Smooth muscle cell (in vitro differentiated cells): ENCODE results near the gene SPAG5. TPM values are rescaled to one million over a fixed set of nuclear protein-coding genes. Genes with fewer than 3 reads are reported as not detected.

Experiments used
- DNase-seq: peaks from one replicate; lab custom pipeline; 2025; ENCODE audit not compliant: unreplicated experiment; lab: John Stamatoyannopoulos, UW
- H2AFZ ChIP-seq: fragments of 200-600 bp; sonication (generic); 2 replicates; pipeline ENCODE4 v1.6.0; 2016; ENCODE audit warnings: antibody characterized with exemption, low read depth, mild to moderate bottlenecking
- H3F3A ChIP-seq: fragments of 200-600 bp; sonication (generic); 2 replicates; pipeline ENCODE4 v1.6.0; 2017; ENCODE audit warnings: antibody characterized with exemption, low read depth
- H3K27ac ChIP-seq: fragments of 200-600 bp; sonication (generic); 2 replicates; pipeline ENCODE4 v1.5.1; 2016; ENCODE audit warnings: low read depth, mild to moderate bottlenecking
- H3K27me3 ChIP-seq: fragments of 200-600 bp; sonication (generic); 2 replicates; pipeline ENCODE4 v1.6.1; 2016; ENCODE audit warnings: low read depth, mild to moderate bottlenecking
- H3K36me3 ChIP-seq: fragments of 200-600 bp; sonication (generic); 2 replicates; pipeline ENCODE4 v1.5.1; 2016; ENCODE audit warnings: low read depth
- H3K4me1 ChIP-seq: fragments of 200-600 bp; sonication (generic); 2 replicates; pipeline ENCODE4 v1.5.1; 2016; ENCODE audit warnings: low read depth
- H3K4me2 ChIP-seq: fragments of 200-600 bp; sonication (generic); 2 replicates; pipeline ENCODE4 v1.6.0; 2016; ENCODE audit warnings: mild to moderate bottlenecking
- H3K4me3 ChIP-seq: fragments of 200-600 bp; sonication (generic); 2 replicates; pipeline ENCODE4 v1.5.1; 2016; ENCODE audit warnings: mild to moderate bottlenecking
- H3K79me2 ChIP-seq: fragments of 200-600 bp; sonication (generic); 2 replicates; pipeline ENCODE4 v1.6.0; 2016; ENCODE audit warnings: low read depth, mild to moderate bottlenecking
- H3K9ac ChIP-seq: fragments of 200-600 bp; sonication (generic); 2 replicates; pipeline ENCODE4 v1.6.0; 2016; ENCODE audit warnings: low read depth
- H3K9me3 ChIP-seq: fragments of 200-600 bp; sonication (generic); replicated peaks from 2 replicates; pipeline ENCODE4 v1.5.1; 2016; ENCODE audit warnings: low read depth
- H4K20me1 ChIP-seq: fragments of 200-600 bp; sonication (generic); 2 replicates; pipeline ENCODE4 v1.6.0; 2016; ENCODE audit warnings: low read depth
- WGBS: methylation state at CpG from one replicate; pipeline ENCODE4 v1.1.7; 2016; ENCODE audit warnings: low lambda C conversion rate; 5-methylcytosine and 5-hydroxymethylcytosine counted together
- polyA plus RNA-seq: library from polyadenylated mRNA; unstranded; fragments of >200 nt; fragmentation: Nextera tagmentation; extraction: Ambion mirVana; gene quantifications from 2 replicates; pipeline ENCODE4 v1.2.1, GENCODE V29; 2016
- total RNA-seq: library from RNA; depleted of rRNA; stranded (reverse); fragments of >200 nt; gene quantifications from 2 replicates; pipeline ENCODE4 v1.2.3, GENCODE V29; 2014
- TF ChIP-seq, protein P1 (sequence below): fragments of 200-600 bp; sonication (generic); IDR thresholded peaks from 2 replicates; pipeline ENCODE4 v1.5.1; 2017; ENCODE audit warnings: borderline replicate concordance, mild to moderate bottlenecking, antibody characterized with exemption; ENCODE audit not compliant: insufficient read depth, poor library complexity, severe bottlenecking

The SPAG5 gene
- total and polyA plus RNA-seq, 2 experiments from 2014 or later = 13.9 to 19.8 TPM

- Histone ChIP-seq H3K27ac (no peak overlapping the region), H3K4me1 (peaks cover 2% of the 10 kb centered on the region), H4K20me1 (no peaks in the 10 kb centered on the region), H3K4me2 (no peak overlapping the region), H3K9ac (no peak overlapping the region), H2AFZ (no peak overlapping the region), H3K79me2 (no peaks in the 10 kb centered on the region), H3K4me3 (no peak overlapping the region), H3K9me3 (no peaks in the 10 kb centered on the region), H3K36me3 (peaks cover 4% of the 10 kb centered on the region), H3F3A (peaks cover 3% of the 10 kb centered on the region), H3K27me3 (no peaks in the 10 kb centered on the region)
- no peak for DNase-seq
- 100% methylated on average over 3 of the region's 3 CpGs for WGBS
- TF ChIP-seq, protein P1, sequence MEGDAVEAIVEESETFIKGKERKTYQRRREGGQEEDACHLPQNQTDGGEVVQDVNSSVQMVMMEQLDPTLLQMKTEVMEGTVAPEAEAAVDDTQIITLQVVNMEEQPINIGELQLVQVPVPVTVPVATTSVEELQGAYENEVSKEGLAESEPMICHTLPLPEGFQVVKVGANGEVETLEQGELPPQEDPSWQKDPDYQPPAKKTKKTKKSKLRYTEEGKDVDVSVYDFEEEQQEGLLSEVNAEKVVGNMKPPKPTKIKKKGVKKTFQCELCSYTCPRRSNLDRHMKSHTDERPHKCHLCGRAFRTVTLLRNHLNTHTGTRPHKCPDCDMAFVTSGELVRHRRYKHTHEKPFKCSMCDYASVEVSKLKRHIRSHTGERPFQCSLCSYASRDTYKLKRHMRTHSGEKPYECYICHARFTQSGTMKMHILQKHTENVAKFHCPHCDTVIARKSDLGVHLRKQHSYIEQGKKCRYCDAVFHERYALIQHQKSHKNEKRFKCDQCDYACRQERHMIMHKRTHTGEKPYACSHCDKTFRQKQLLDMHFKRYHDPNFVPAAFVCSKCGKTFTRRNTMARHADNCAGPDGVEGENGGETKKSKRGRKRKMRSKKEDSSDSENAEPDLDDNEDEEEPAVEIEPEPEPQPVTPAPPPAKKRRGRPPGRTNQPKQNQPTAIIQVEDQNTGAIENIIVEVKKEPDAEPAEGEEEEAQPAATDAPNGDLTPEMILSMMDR = no peak
These were observed 17.9 kb downstream of the SPAG5 start for GRCh38 chr17:28580959-28581358.

DNA sequence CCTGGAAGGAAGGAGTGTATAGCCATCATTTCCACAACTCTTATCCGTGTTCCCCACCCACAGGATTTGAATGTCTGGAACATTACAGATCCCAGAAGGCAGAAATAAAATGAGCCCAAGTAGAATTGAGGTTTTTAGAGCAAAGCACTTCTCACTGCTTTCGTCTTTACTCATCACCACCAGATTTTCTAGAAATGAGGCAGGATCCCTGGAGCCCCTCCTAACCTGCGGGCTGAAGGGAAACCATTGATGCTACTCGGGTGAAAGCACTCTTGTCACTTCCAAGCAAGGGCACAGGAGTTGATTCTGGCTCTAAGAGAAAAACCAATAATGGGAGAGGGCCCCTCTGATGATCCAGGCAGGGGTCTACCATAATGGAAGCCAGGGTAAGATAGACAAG is 19.3 kb downstream of the SPAG5 start:
- Histone ChIP-seq H3K9ac (no peak overlapping the region), H3F3A (peaks cover 3% of the 10 kb centered on the region), H3K36me3 (peaks cover 4% of the 10 kb centered on the region), H3K4me1 (peaks cover 5% of the 10 kb centered on the region), H3K4me2 (no peak overlapping the region), H3K27me3 (no peaks in the 10 kb centered on the region), H3K4me3 (no peak overlapping the region), H3K9me3 (no peaks in the 10 kb centered on the region), H2AFZ (no peak overlapping the region), H3K79me2 (no peaks in the 10 kb centered on the region), H3K27ac (no peak overlapping the region), H4K20me1 (no peaks in the 10 kb centered on the region)
- TF ChIP-seq, protein P1 = no peak
- DNase-seq = no peak
- 95% methylated on average over 4 of the region's 4 CpGs for WGBS

DNA sequence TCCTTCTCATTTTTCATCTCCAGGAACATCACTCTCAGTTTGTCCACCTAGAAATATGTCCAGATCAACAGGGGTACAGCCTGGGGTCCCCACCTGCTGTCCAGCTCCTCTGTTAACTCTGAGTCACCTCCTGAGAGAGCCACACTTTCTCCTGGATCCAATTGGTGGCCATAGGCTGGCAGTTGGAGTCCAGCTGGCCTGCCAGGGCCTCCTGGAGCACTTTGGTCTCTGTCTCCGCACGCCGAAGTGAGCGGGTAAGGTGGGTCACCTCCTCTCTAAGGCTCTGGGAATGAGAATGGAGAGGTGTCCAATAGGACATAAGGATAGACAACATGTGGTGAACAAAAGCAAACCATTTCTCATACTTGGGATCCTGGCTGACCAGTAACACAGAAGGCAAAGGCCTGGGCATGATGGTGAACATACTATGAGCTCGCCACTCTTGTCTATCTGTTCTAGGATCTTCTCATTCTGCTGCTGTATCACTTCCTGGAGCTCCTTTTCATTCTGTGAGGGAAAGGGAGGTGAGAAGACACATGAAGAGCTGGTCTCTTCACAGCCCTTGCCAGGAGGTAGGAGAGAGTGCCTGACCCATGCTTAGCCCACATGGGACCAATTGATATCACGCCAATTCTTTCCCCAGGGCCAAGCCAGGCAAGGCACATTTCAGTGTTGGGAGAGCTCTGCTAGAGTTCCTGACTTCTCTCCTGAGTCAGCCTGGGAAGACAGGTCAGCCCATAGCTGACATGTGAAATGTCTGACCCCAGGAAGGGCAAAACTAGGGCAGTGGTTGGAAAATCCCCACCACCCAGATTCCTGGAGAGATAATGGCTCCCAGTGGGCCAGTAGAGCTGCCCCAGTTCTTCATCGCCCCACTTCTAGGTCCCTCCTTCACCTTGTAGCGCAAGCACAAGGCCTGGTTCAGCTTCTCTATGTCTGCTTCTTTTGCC is 20.3 kb downstream of the SPAG5 start:
- Histone ChIP-seq H3K4me1 (peaks cover 5% of the 10 kb centered on the region), H3K4me2 (no peak overlapping the region), H3K9ac (no peak overlapping the region), H3K27me3 (no peaks in the 10 kb centered on the region), H3K79me2 (no peaks in the 10 kb centered on the region), H3F3A (peaks cover 3% of the 10 kb centered on the region), H3K27ac (no peak overlapping the region), H2AFZ (no peak overlapping the region), H3K9me3 (no peaks in the 10 kb centered on the region), H3K36me3 (peaks cover under 1% of the 10 kb centered on the region), H4K20me1 (no peaks in the 10 kb centered on the region), H3K4me3 (no peak overlapping the region)
- 97% methylated on average over 8 of the region's 8 CpGs for WGBS
- TF ChIP-seq, protein P1 = no peak
- no peak for DNase-seq

DNA sequence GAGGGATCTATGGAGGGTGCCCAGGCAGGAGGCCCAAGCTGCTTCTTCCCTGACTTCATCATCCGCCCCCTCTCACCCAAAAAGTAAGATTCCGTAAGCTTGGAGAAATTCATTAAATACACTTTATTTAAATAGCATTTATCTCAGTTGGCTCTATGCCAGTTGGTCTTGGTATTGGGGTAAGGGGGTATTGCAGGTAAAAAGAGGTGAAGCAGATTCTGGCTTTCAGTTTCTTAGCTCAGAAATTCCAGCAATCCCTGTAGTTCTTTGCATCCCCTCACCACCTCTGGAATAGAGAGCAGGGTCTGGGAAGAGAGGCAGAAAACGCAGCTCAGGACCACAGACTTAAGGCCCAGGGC is 21.4 kb downstream of the SPAG5 start:
- Histone ChIP-seq H2AFZ (peak overlapping the region; percentile 60), H3K4me1 (peaks cover 5% of the 10 kb centered on the region), H3K36me3 (no peaks in the 10 kb centered on the region), H4K20me1 (no peaks in the 10 kb centered on the region), H3K27me3 (no peaks in the 10 kb centered on the region), H3K9me3 (no peaks in the 10 kb centered on the region), H3K9ac (no peak overlapping the region), H3K4me3 (no peak overlapping the region), H3F3A (peaks cover 3% of the 10 kb centered on the region), H3K27ac (no peak overlapping the region), H3K79me2 (no peaks in the 10 kb centered on the region), H3K4me2 (no peak overlapping the region)
- TF ChIP-seq, protein P1 = no peak
- 99% methylated on average over 3 of the region's 3 CpGs for WGBS
- DNase-seq = no peak
